Cardiac muscle cell (in vitro differentiated cells and primary cell): ENCODE results near the gene MYLK. TPM values are rescaled to one million over a fixed set of nuclear protein-coding genes. Genes with fewer than 3 reads are reported as not detected.

Source experiments
- DNase-seq, 2 donors: peaks; one replicate each; pipeline versions ENCODE4 v3.0.0 to v3.0.0-alpha.2; 2010 to 2017; ENCODE audit warnings: low read depth in 1 of 2, low spot score in 1 of 2
- H3K27ac ChIP-seq: fragments of 200-600 bp; sonication (generic); 2 replicates; pipeline ENCODE4 v1.5.1; 2016
- H3K27me3 ChIP-seq: fragments of 200-600 bp; sonication (generic); 2 replicates; pipeline ENCODE4 v1.6.0; 2016; ENCODE audit warnings: control low read depth
- H3K36me3 ChIP-seq: fragments of 200-600 bp; sonication (generic); 2 replicates; pipeline ENCODE4 v1.5.1; 2016; ENCODE audit warnings: control low read depth
- H3K4me1 ChIP-seq: fragments of 200-600 bp; sonication (generic); 2 replicates; pipeline ENCODE4 v1.8.1; 2017; ENCODE audit warnings: low read depth, mild to moderate bottlenecking, mixed run types
- H3K4me3 ChIP-seq: fragments of 200-600 bp; sonication (generic); 2 replicates; pipeline ENCODE4 v1.5.1; 2016; ENCODE audit warnings: mild to moderate bottlenecking
- H3K9me3 ChIP-seq: fragments of 200-600 bp; sonication (generic); 2 replicates; pipeline ENCODE4 v1.5.1; 2017; ENCODE audit warnings: low read depth, mild to moderate bottlenecking, control low read depth
- CTCF ChIP-seq: IDR thresholded peaks from 2 replicates; pipeline ENCODE4 v1.5.1; 2012; ENCODE audit warnings: low read depth, mild to moderate bottlenecking, low read length
- polyA plus RNA-seq: library from polyadenylated mRNA; unstranded; fragments of >200 nt; fragmentation: Nextera tagmentation; extraction: Ambion mirVana; gene quantifications from 2 replicates; pipeline ENCODE4 v1.2.1, GENCODE V29; 2016
- total RNA-seq: library from RNA; depleted of rRNA; stranded (reverse); fragments of >200 nt; gene quantifications from 2 replicates; pipeline ENCODE4 v1.2.3, GENCODE V29; 2016

The MYLK gene
- total and polyA plus RNA-seq, 2 experiments from 2014 or later = 2.0 to 5.8 TPM

- Histone ChIP-seq H3K4me3 (no peak overlapping the region), H3K9me3 (no peaks in the 10 kb centered on the region), H3K4me1 (peaks cover 4% of the 10 kb centered on the region), H3K27ac (no peak overlapping the region), H3K27me3 (peaks cover 4% of the 10 kb centered on the region), H3K36me3 (no peaks in the 10 kb centered on the region)
- TF ChIP-seq CTCF = no peak
- DNase-seq = no peak
Measured at GRCh38 chr3:123790254-123791072, 93.7 kb downstream of the MYLK start.

- TF ChIP-seq CTCF = no peak
- Histone ChIP-seq H3K4me1 (peaks cover 4% of the 10 kb centered on the region), H3K27me3 (peaks cover 4% of the 10 kb centered on the region), H3K4me3 (no peak overlapping the region), H3K27ac (no peak overlapping the region), H3K9me3 (no peaks in the 10 kb centered on the region), H3K36me3 (no peaks in the 10 kb centered on the region)
- no peak for DNase-seq
Measured at GRCh38 chr3:123789760-123790159, 94.4 kb downstream of the MYLK start.

GRCh38 chr3:123789160-123789559 is 95.0 kb downstream of the MYLK start:
- H3K4me3 ChIP-seq = no peak overlapping the region
- no peak overlapping the region for H3K27ac ChIP-seq
- no peak for TF ChIP-seq CTCF
- H3K4me1 ChIP-seq = peaks cover 4% of the 10 kb centered on the region
- peaks cover 4% of the 10 kb centered on the region for H3K27me3 ChIP-seq
- H3K36me3 ChIP-seq = no peaks in the 10 kb centered on the region
- no peaks in the 10 kb centered on the region for H3K9me3 ChIP-seq
- DNase-seq = no peak

GRCh38 chr3:123788710-123789109 is 95.4 kb downstream of the MYLK start:
- DNase-seq = no peak
- peaks cover 4% of the 10 kb centered on the region for H3K27me3 ChIP-seq
- TF ChIP-seq CTCF = no peak
- peaks cover 4% of the 10 kb centered on the region for H3K4me1 ChIP-seq
- H3K4me3 ChIP-seq = no peak overlapping the region
- H3K27ac ChIP-seq = no peak overlapping the region
- no peaks in the 10 kb centered on the region for H3K36me3 ChIP-seq
- no peaks in the 10 kb centered on the region for H3K9me3 ChIP-seq

GRCh38 chr3:123787133-123787532 is 97.0 kb downstream of the MYLK start:
- no peak overlapping the region for H3K4me3 ChIP-seq
- peaks cover 4% of the 10 kb centered on the region for H3K4me1 ChIP-seq
- no peaks in the 10 kb centered on the region for H3K9me3 ChIP-seq
- H3K27me3 ChIP-seq = no peaks in the 10 kb centered on the region
- H3K27ac ChIP-seq = no peak overlapping the region
- DNase-seq = no peak
- H3K36me3 ChIP-seq = no peaks in the 10 kb centered on the region
- TF ChIP-seq CTCF = no peak
